K562 (cell line): ENCODE data around the gene OR56A5. TPM values are rescaled to one million over a fixed set of nuclear protein-coding genes. Genes with fewer than 3 reads are reported as not detected.

Source experiments
- ATAC-seq: fragments of 200-7000 bp; cut with Tn5 transposase; 3 replicates; pipeline ENCODE4 v1.9.1; 2020; ENCODE audit warnings: moderate library complexity
- BruUV-seq: library from RNA; stranded (reverse); fragments of 400-500 nt; replicated peaks from 2 replicates; lab custom pipeline; 2021; lab: Mats Ljungman, UMichigan
- CTCF ChIA-PET: fragments of 300-600 bp; formaldehyde crosslinking; extraction: SDS; loops from one replicate; lab custom pipeline; 2021; ENCODE audit warnings: low intra/inter-chr PET ratio; lab: Yijun Ruan, JAX
- POLR2A ChIA-PET: fragments of 300-600, 350-650 bp; sonication (Branson Sonifier 250); formaldehyde crosslinking; extraction: SDS; loops from one replicate; lab custom pipeline; 2021; ENCODE audit warnings: antibody characterized with exemption, inconsistent platforms; lab: Yijun Ruan, JAX
- DNase-seq, 4 experiments: peaks; one replicate each; pipeline versions ENCODE4 v3.0.0 to v3.0.0-alpha.2; 2011 to 2018; ENCODE audit warnings: low spot score in 3 of 4, mixed read lengths in 3 of 4; ENCODE audit errors: extremely low read depth in 1 of 4
- FAIRE-seq: peaks from 2 replicates; lab custom pipeline; 2011; peaks lifted over from hg19 to GRCh38; lab: Jason Lieb, UNC
- H2AFZ ChIP-seq: 2 replicates; pipeline ENCODE4 v1.6.0; 2011; ENCODE audit warnings: low read depth, low read length, control low read depth, inconsistent platforms
- H3K27ac ChIP-seq: fragments of 200-600 bp; 3 replicates; pipeline ENCODE4 v1.8.0; 2011; ENCODE audit warnings: low read depth, mild to moderate bottlenecking, control low read depth, inconsistent platforms, low read length, moderate library complexity, mixed read lengths; ENCODE audit errors: extremely low read depth
- H3K27me3 ChIP-seq, 2 experiments: fragments of 300-600 bp in 1 of 2; 2 replicates in 1 of 2; 3 replicates in 1 of 2; pipeline versions ENCODE4 v1.6.0 to v1.8.0; 2011; ENCODE audit warnings: inconsistent platforms in 2 of 2, low read length in 2 of 2, mild to moderate bottlenecking in 1 of 2, mixed read lengths in 1 of 2, moderate library complexity in 1 of 2; ENCODE audit not compliant: control insufficient read depth in 2 of 2, insufficient read depth in 2 of 2
- H3K36me3 ChIP-seq: fragments of 300-600 bp; 3 replicates; pipeline ENCODE4 v1.8.0; 2011; ENCODE audit warnings: mild to moderate bottlenecking, low read length, inconsistent platforms; ENCODE audit not compliant: control insufficient read depth, insufficient read depth
- H3K4me1 ChIP-seq, 2 experiments: fragments of 200-600 bp in 1 of 2; replicated peaks in 1 of 2; 2 replicates in 1 of 2; 3 replicates in 1 of 2; pipeline versions ENCODE4 v1.5.1 to v1.8.0; 2011; ENCODE audit warnings: inconsistent platforms in 2 of 2, low read length in 2 of 2, mild to moderate bottlenecking in 1 of 2, mixed read lengths in 1 of 2, moderate library complexity in 1 of 2; ENCODE audit not compliant: control insufficient read depth in 2 of 2, insufficient read depth in 2 of 2
- H3K4me2 ChIP-seq: 2 replicates; pipeline ENCODE4 v1.6.1; 2011; ENCODE audit warnings: low read length, control low read depth, inconsistent platforms, mixed read lengths; ENCODE audit not compliant: insufficient read depth
- H3K4me3 ChIP-seq: fragments of 200-600 bp; sonication (generic), shearing (Covaris generic); 2 replicates; pipeline ENCODE4 v1.5.1; 2016; ENCODE audit warnings: control low read depth, inconsistent platforms
- H3K79me2 ChIP-seq: fragments of 200-600 bp; 3 replicates; pipeline ENCODE4 v1.8.0; 2011; ENCODE audit warnings: low read length, inconsistent platforms; ENCODE audit not compliant: control insufficient read depth, insufficient read depth
- H3K9ac ChIP-seq, 2 experiments: 2 replicates each; pipeline versions ENCODE4 v1.6.0 to v1.6.1; 2011; ENCODE audit warnings: low read depth in 2 of 2, low read length in 2 of 2, control low read depth in 1 of 2, inconsistent platforms in 1 of 2, mild to moderate bottlenecking in 1 of 2, mixed read lengths in 1 of 2; ENCODE audit not compliant: insufficient read depth in 1 of 2
- H3K9me1 ChIP-seq: one replicate; pipeline ENCODE4 v1.6.0; 2011; ENCODE audit warnings: inconsistent platforms, mild to moderate bottlenecking, low read length, moderate library complexity; ENCODE audit not compliant: control insufficient read depth, insufficient read depth
- H3K9me3 ChIP-seq: replicated peaks from 2 replicates; pipeline ENCODE4 v1.5.1; 2011; ENCODE audit warnings: low read depth, low read length, inconsistent platforms; ENCODE audit not compliant: control insufficient read depth, insufficient read depth
- H4K20me1 ChIP-seq: replicated peaks from 2 replicates; pipeline ENCODE4 v1.6.1; 2011; ENCODE audit warnings: low read length, inconsistent platforms, mixed read lengths; ENCODE audit not compliant: control insufficient read depth, insufficient read depth
- ATF3 ChIP-seq, 2 experiments: fragments of 450-650 bp in 1 of 2; sonication (generic) in 1 of 2; formaldehyde crosslinking in 1 of 2; IDR thresholded peaks in 1 of 2; conservative IDR thresholded peaks in 1 of 2; 2 replicates each; pipeline versions ENCODE4 v1.6.1 to v1.8.1; 2016 to 2023; ENCODE audit warnings: mild to moderate bottlenecking in 2 of 2, moderate library complexity in 2 of 2, inconsistent platforms in 1 of 2, missing genetic modification reagents in 1 of 2
- BCLAF1 ChIP-seq, 2 experiments: fragments of 450-650 bp in 1 of 2; IDR thresholded peaks; 2 replicates each; pipeline ENCODE4 v1.6.1; 2011 to 2017; ENCODE audit warnings: low read depth in 2 of 2, antibody characterized with exemption in 1 of 2, borderline replicate concordance in 1 of 2, low read length in 1 of 2, mild to moderate bottlenecking in 1 of 2, mixed read lengths in 1 of 2; ENCODE audit not compliant: control insufficient read depth in 1 of 2
- CHD4 ChIP-seq: fragments of 200-600 bp; sonication (generic); IDR thresholded peaks from 3 replicates; pipeline ENCODE4 v1.6.1; 2012; ENCODE audit warnings: low read depth, mild to moderate bottlenecking, mixed read lengths, low read length, inconsistent platforms; ENCODE audit not compliant: insufficient read depth, insufficient replicate concordance, poor library complexity, severe bottlenecking
- DPF2 ChIP-seq: fragments of 450-650 bp; IDR thresholded peaks from 2 replicates; pipeline ENCODE4 v1.6.1; 2016
- MCM3 ChIP-seq: fragments of 450-650 bp; IDR thresholded peaks from 2 replicates; pipeline ENCODE4 v1.6.1; 2016
- MLLT1 ChIP-seq, 2 experiments: fragments of 450-650 bp; IDR thresholded peaks; 2 replicates each; pipeline ENCODE4 v1.6.1; 2016
- SNRNP70 ChIP-seq: fragments of 200-400 bp; formaldehyde crosslinking; optimal IDR thresholded peaks from 2 replicates; pipeline ENCODE3; 2017; ENCODE audit warnings: low read depth, low read length
- ZNF133 ChIP-seq: fragments of 250-450 bp; sonication (Bioruptor Pico); IDR thresholded peaks from 2 replicates; pipeline ENCODE4 v1.4.0; 2020; ENCODE audit warnings: mild to moderate bottlenecking
- ZNF3 ChIP-seq: fragments of 250-450 bp; sonication (Bioruptor Pico); IDR thresholded peaks from 2 replicates; pipeline ENCODE4 v1.5.0; 2021; ENCODE audit warnings: mild to moderate bottlenecking, moderate library complexity
- WGBS: fragments of 100-300 bp; shearing (Covaris generic); methylation state at CpG from one replicate; pipeline ENCODE4 v1.1.6; 2016; ENCODE audit warnings: low coverage, mixed read lengths; ENCODE audit not compliant: insufficient coverage; ENCODE audit errors: missing lambda C conversion rate; 5-methylcytosine and 5-hydroxymethylcytosine counted together
- in situ Hi-C: fragments of 300-500 bp; cut with MboI; formaldehyde crosslinking; loops from 4 replicates; pipeline ENCODE4 v1.15.0; 2018; ENCODE audit warnings: inconsistent platforms, mixed read lengths
- intact Hi-C: fragments of 100-400 bp; cut with micrococcal nuclease; formaldehyde crosslinking; loops from 2 replicates; pipeline ENCODE4 v1.14.2; 2022
- polyA plus RNA-seq, 8 experiments: library from polyadenylated mRNA; depleted of rRNA in 4 of 8; stranded (reverse) in 5 of 8; unstranded in 3 of 8; fragments of >200 nt; fragmentation: Nextera tagmentation in 2 of 8; fragmentation: Illumina TruSeq in 1 of 8; extraction: Ambion mirVana in 2 of 8; extraction: Trizol in 1 of 8; gene quantifications; 2 replicates each; pipeline versions ENCODE4 v1.2.1 to v1.2.3, GENCODE V29; 2011 to 2014; ENCODE audit warnings: inconsistent platforms in 1 of 8, missing spikeins in 1 of 8
- total RNA-seq, 7 experiments: library from RNA; depleted of rRNA in 6 of 7; stranded (reverse); fragments of >200 nt in 6 of 7; fragmentation: Illumina TruSeq in 2 of 7; extraction: Trizol in 2 of 7; gene quantifications; 2 replicates each; pipeline versions ENCODE4 v1.2.1 to v1.2.3, GENCODE V29; 2011 to 2021; ENCODE audit warnings: low replicate concordance in 1 of 7

OR56A5 gene
- total and polyA plus RNA-seq, 9 of the 15 experiments (the other 6 are each of a cell fraction or from before 2014, with no cell fraction given), result not detected

GRCh38 chr11:5955586-5955985, 12.7 kb downstream of the OR56A5 start:
- intact Hi-C loops, result no loop called here
- in situ Hi-C loops, result no loop called here
- H3K4me1 ChIP-seq, result no peaks in the 10 kb centered on the region
- TF ChIP-seq BCLAF1 (IDR thresholded peaks at IDR 0.05; ENCODE audit: borderline replicate concordance in 1 of 2, control insufficient read depth in 1 of 2, low read depth in 2 of 2, low read length in 1 of 2), result no peak
- no peak for TF ChIP-seq MLLT1 (IDR thresholded peaks at IDR 0.05)
- no peak for TF ChIP-seq ATF3 (IDR thresholded peaks at IDR 0.05)
- TF ChIP-seq ATF3 (CRISPR knock-in tag; conservative IDR thresholded peaks at IDR 0.05), result no peak
- TF ChIP-seq MCM3, result no peak
- no peak for TF ChIP-seq ZNF133 (CRISPR knock-in tag)
- TF ChIP-seq DPF2, result no peak
- no peak for TF ChIP-seq CHD4
- TF ChIP-seq ZNF3 (CRISPR knock-in tag), result no peak
- no peak for TF ChIP-seq SNRNP70

More at GRCh38 chr11:5955586-5955985, 12.7 kb downstream of the OR56A5 start:
- no peak overlapping the region for H3K4me2 ChIP-seq
- H3K9ac ChIP-seq, result no peak overlapping the region
- no peaks in the 10 kb centered on the region for H3K9me1 ChIP-seq
- no peaks in the 10 kb centered on the region for H3K36me3 ChIP-seq
- no peak overlapping the region for H3K4me3 ChIP-seq
- ATAC-seq (no peak), DNase-seq (no peak), FAIRE-seq (no peak)
- WGBS, result 3% methylated on average over 3 of the region's 3 CpGs
- H2AFZ ChIP-seq, result no peak overlapping the region
- no TSS peak for BruUV-seq
- H4K20me1 ChIP-seq, result no peaks in the 10 kb centered on the region
- CTCF ChIA-PET, result no interaction called here
- no peaks in the 10 kb centered on the region for H3K9me3 ChIP-seq
- H3K27me3 ChIP-seq, result no peaks in the 10 kb centered on the region
- no peak overlapping the region for H3K27ac ChIP-seq
- no peaks in the 10 kb centered on the region for H3K79me2 ChIP-seq
- POLR2A ChIA-PET, result interaction anchor here (0.6 kb wide), 1 partner anchor 39 kb away, joined by 3 read pairs; no protein-coding TSS in a partner anchor
